Measurements from ENCODE around the gene INVS. TPM values are rescaled to one million over a fixed set of nuclear protein-coding genes. Genes with fewer than 3 reads are reported as not detected.

INVS gene
- polyA plus RNA-seq, 3 donors: 2.9 to 6.7 (median 4.2) TPM

- TF ChIP-seq, protein P1, sequence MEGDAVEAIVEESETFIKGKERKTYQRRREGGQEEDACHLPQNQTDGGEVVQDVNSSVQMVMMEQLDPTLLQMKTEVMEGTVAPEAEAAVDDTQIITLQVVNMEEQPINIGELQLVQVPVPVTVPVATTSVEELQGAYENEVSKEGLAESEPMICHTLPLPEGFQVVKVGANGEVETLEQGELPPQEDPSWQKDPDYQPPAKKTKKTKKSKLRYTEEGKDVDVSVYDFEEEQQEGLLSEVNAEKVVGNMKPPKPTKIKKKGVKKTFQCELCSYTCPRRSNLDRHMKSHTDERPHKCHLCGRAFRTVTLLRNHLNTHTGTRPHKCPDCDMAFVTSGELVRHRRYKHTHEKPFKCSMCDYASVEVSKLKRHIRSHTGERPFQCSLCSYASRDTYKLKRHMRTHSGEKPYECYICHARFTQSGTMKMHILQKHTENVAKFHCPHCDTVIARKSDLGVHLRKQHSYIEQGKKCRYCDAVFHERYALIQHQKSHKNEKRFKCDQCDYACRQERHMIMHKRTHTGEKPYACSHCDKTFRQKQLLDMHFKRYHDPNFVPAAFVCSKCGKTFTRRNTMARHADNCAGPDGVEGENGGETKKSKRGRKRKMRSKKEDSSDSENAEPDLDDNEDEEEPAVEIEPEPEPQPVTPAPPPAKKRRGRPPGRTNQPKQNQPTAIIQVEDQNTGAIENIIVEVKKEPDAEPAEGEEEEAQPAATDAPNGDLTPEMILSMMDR (IDR thresholded peaks at IDR 0.05): no peak
- intact Hi-C loops (cut with micrococcal nuclease): no loop called here
- no peak overlapping the region for H3K27ac ChIP-seq (ENCODE audit: low read depth in 1 of 2, low read length in 2 of 2)
- Mint-ChIP-seq H3K4me3 (no peak overlapping the region), H3K27ac (no peak overlapping the region), H3K36me3 (peaks cover 25 to 28% of the 10 kb centered on the region in 2 donors), H3K9me3 (peaks cover 0 to 2% (median 0%) of the 10 kb centered on the region in 7 donors), H3K27me3 (ENCODE audit: low read depth in 3 of 3) (no peaks in the 10 kb centered on the region), H3K4me1 (no peaks in the 10 kb centered on the region)
- H3K79me2 ChIP-seq (ENCODE audit: insufficient read depth, low read length): no peaks in the 10 kb centered on the region
- H3K4me3 ChIP-seq (replicated peaks in 1 of 3; ENCODE audit: low read depth in 2 of 3, low read length in 3 of 3): no peak overlapping the region
- no peaks in the 10 kb centered on the region for H3K9me3 ChIP-seq (replicated peaks in 1 of 2; ENCODE audit: control insufficient read depth in 1 of 2, insufficient read depth in 1 of 2, low read length in 2 of 2)
- H4K20me1 ChIP-seq (ENCODE audit: insufficient read depth, low read length): no peaks in the 10 kb centered on the region
- H3K9ac ChIP-seq (ENCODE audit: insufficient read depth, low read length, poor library complexity, severe bottlenecking): no peak overlapping the region
- no peaks in the 10 kb centered on the region for H3K27me3 ChIP-seq (ENCODE audit: control insufficient read depth in 2 of 2, insufficient read depth in 2 of 2, low read length in 2 of 2)
- H2AFZ ChIP-seq (ENCODE audit: insufficient read depth, low read depth, low read length, poor library complexity, severe bottlenecking): no peak overlapping the region
- peaks cover 0 to 13% of the 10 kb centered on the region in 2 donors for H3K36me3 ChIP-seq (replicated peaks in 1 of 2; ENCODE audit: control insufficient read depth in 1 of 2, insufficient read depth in 2 of 2, low read length in 2 of 2)
- DNase-seq: no peak
- H3K4me2 ChIP-seq (replicated peaks; ENCODE audit: extremely low read depth, low read length, poor library complexity, severe bottlenecking): no peak overlapping the region
- H3K4me1 ChIP-seq (ENCODE audit: control insufficient read depth in 1 of 2, insufficient read depth in 2 of 2, low read length in 2 of 2): no peaks in the 10 kb centered on the region
Measured at GRCh38 chr9:100129772-100130171, 30.7 kb downstream of the INVS start.

- Mint-ChIP-seq H3K36me3 (peaks cover 25 to 27% of the 10 kb centered on the region in 2 donors), H3K9me3 (peaks cover 0 to 2% (median 0%) of the 10 kb centered on the region in 7 donors), H3K27me3 (ENCODE audit: low read depth in 3 of 3) (no peaks in the 10 kb centered on the region), H3K27ac (no peak overlapping the region), H3K4me1 (no peaks in the 10 kb centered on the region), H3K4me3 (no peak overlapping the region)
- DNase-seq: no peak
- intact Hi-C loops (cut with micrococcal nuclease): no loop called here
- Histone ChIP-seq H2AFZ (ENCODE audit: insufficient read depth, low read depth, low read length, poor library complexity, severe bottlenecking) (no peak overlapping the region), H3K4me3 (replicated peaks in 1 of 3; ENCODE audit: low read depth in 2 of 3, low read length in 3 of 3) (no peak overlapping the region), H4K20me1 (ENCODE audit: insufficient read depth, low read length) (no peaks in the 10 kb centered on the region), H3K27ac (ENCODE audit: low read depth in 1 of 2, low read length in 2 of 2) (no peak overlapping the region), H3K79me2 (ENCODE audit: insufficient read depth, low read length) (no peaks in the 10 kb centered on the region), H3K36me3 (replicated peaks in 1 of 2; ENCODE audit: control insufficient read depth in 1 of 2, insufficient read depth in 2 of 2, low read length in 2 of 2) (peaks cover 0 to 13% of the 10 kb centered on the region in 2 donors), H3K4me1 (ENCODE audit: control insufficient read depth in 1 of 2, insufficient read depth in 2 of 2, low read length in 2 of 2) (no peaks in the 10 kb centered on the region), H3K9me3 (replicated peaks in 1 of 2; ENCODE audit: control insufficient read depth in 1 of 2, insufficient read depth in 1 of 2, low read length in 2 of 2) (no peaks in the 10 kb centered on the region), H3K4me2 (replicated peaks; ENCODE audit: extremely low read depth, low read length, poor library complexity, severe bottlenecking) (no peak overlapping the region), H3K27me3 (ENCODE audit: control insufficient read depth in 2 of 2, insufficient read depth in 2 of 2, low read length in 2 of 2) (no peaks in the 10 kb centered on the region), H3K9ac (ENCODE audit: insufficient read depth, low read length, poor library complexity, severe bottlenecking) (no peak overlapping the region)
- WGBS (ENCODE audit: insufficient coverage): no CpG with 5 or more reads among the region's 1 CpG
- TF ChIP-seq, protein P1 (IDR thresholded peaks at IDR 0.05): no peak
Measured at GRCh38 chr9:100131216-100131615, 32.2 kb downstream of the INVS start.
